ENCODE data around the gene KRT16.
"Not testable (repeated sequence)": the region's sequence is repeated elsewhere in the genome, so short reads cannot be mapped to it uniquely, and the experiment has no call there.

Gene KRT16

GRCh38 chr17:41647940-41648410, 35.4 kb upstream of the KRT16 start:
- peak; percentile 84 for DNase-seq (ENCODE audit: low read depth)

- no peak for DNase-seq (ENCODE audit: low read depth)
Measured at GRCh38 chr17:41647038-41647813, 34.7 kb upstream of the KRT16 start.

- no peak for DNase-seq (ENCODE audit: low read depth)
Measured at GRCh38 chr17:41642252-41643156, 29.9 kb upstream of the KRT16 start.

GRCh38 chr17:41640596-41640995, 28.0 kb upstream of the KRT16 start:
- DNase-seq (ENCODE audit: low read depth), result not testable (repeated sequence)

DNA sequence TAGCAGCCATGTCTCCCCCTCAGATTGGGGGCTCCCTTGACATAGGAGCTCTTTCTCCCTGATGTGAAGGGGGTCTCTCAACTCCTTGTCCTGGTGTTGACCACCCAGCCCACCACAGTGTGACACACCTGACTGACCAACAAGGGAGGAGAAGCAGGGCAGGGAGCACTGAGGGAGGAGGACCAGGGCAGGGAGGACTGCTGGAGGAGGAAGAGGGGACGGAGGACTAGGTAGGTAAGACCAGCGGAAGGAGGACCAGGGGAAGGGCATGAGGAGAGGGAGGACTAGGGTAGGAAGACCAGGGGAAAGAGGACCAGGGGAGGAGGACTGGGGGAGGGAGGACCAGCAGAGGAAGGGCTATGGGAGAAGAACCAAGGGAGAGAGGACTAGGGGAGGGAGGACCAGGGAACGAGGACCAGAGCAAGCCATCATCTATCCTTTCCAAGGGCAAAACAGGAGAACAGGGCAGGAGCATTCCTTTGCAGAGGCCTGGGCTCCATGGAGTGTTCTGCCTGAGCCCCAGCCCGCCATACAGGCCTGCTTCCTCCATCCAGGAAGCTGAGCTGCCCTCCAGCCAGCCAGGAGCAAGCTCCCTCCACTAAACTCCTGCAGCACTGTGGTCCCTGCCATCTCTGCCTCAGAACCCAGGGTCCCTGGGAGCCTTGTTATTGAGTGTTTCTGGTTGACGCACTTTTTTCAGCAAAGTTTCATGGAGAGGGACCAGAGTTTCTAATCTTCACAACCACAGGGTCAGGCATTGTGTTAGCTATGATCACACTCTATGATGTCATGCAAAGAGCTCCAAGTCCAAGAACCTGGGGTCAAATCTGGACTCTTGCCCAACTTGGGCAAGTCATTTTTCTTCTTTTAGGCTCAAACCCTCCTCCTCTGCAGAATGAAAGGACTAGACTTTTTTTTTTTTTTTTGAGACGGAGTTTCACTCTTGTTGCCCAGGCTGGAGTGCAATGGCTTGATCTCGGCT, 27.2 kb upstream of the KRT16 start:
- DNase-seq (ENCODE audit: low read depth), result no peak

DNA sequence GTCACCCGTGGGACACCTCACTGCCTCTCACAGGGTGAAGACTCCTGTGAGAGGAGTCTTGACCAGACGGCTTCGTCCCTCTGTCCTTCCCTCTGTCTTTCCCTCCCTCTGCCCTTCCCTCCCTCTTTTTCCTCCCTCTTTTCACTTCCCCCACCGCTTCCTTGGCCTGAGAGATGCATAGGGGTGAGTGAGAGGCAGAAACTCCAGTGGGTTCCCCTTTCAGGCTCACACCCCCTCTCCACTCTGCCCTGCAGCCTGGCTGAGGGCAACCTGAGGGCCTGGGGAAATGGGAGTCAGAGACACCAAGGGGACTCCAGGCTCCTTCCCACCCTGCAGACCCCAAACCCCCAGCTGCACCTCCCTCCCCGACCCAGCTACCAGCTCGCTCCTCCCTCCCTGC, 26.4 kb upstream of the KRT16 start:
- no peak for DNase-seq (ENCODE audit: low read depth)

DNA sequence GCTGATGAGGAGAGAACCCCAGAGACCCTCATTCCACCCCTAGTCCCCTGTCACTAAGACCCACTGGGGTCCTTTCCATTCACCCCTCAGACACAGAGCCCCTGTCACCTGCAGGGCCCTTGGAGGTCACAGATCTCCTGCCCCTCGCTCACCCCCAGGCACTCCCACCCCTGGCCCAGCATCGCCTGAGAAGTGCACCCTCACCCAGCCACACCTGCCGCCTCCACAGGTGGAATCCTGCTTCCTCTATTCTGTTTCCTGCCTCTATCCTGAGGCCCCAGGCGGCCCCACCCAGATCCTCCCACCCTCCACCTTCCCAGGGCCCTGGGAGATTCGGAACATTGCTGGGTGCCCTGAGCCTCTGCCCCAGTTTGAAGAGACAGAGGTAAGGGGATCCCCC, 25.6 kb upstream of the KRT16 start:
- no peak for DNase-seq (ENCODE audit: low read depth)

DNA sequence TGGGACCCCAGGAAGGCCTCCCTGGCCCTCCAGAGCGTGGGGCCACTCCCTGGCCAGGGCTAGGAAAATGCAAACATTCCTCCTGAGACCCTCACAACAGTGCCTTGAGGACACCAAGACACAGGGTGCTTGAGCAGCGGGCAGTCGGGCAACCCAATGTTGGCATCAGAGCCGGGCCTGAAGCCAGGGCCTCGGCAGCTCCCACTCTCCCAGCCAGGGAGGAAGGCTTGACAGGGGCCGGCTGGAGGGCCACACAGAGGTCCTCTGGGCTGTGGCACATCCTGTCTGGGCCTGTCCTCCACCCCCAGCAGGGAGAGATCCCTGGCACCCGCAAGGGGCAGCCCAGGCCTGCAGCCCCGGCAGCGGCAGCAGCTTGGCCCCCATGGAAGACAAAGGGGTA, 24.1 kb upstream of the KRT16 start:
- no peak for DNase-seq (ENCODE audit: low read depth)

- no peak for DNase-seq (ENCODE audit: low read depth)
Measured at GRCh38 chr17:41635121-41636097, 22.8 kb upstream of the KRT16 start.

DNA sequence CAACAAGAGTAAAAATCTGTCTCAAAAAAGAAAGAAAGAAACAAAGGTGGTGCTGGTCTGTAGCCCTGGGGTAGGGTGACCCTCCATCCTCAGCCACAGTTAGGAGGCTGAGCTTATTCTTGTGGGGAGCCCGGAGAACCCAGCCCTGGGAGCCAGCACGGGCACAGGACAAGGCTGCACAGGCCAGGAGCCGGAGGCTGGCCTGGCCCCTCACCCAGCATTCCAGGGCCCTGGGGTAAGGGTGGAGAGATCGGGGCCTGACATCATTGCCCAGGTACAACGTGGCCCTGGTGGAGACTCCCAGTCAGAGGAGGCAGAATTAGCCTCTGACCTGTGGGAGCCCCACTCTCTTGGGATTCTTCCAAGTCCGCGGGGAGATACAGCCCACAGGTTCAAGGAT, 22.1 kb upstream of the KRT16 start:
- DNase-seq (ENCODE audit: low read depth), result no peak

DNA sequence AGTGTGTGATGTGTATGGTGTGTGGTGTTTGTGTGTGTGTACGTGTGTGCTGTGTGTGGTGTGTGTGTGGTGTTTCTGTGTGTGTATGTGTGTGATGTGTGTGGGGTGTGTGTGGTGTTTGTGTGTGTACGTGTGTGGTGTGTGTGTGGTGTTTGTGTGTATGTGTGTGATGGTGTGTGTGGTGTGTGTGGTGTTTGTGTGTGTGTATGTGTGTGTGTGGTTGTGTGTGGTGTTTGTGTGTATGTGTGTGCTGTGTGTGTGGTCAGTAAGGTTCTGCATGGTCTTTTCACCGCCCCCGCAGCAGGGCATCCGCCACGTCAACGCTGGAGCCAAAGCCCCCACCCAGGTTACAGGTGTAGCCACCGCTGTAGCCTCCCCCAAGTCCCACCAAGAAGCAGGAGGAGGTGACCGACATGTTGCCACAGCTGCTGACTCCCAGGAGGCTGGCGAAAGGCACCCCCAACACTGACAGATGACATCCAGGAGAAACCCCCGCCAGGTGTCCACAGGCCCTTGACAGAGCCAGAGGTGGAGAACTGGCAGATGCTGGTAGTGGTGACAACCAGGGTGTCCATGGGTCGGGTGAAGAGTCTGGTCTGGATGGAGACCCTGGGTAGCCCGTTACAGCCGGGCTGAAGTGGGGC, 21.1 kb upstream of the KRT16 start:
- no peak for DNase-seq (ENCODE audit: low read depth)

- DNase-seq (ENCODE audit: low read depth), result no peak
Measured at GRCh38 chr17:41632482-41633105, 20.0 kb upstream of the KRT16 start.

GRCh38 chr17:41631898-41632285, 19.3 kb upstream of the KRT16 start:
- DNase-seq (ENCODE audit: low read depth), result no peak

GRCh38 chr17:41631025-41631897, 18.7 kb upstream of the KRT16 start:
- DNase-seq (ENCODE audit: low read depth), result no peak

GRCh38 chr17:41629826-41630670, 17.5 kb upstream of the KRT16 start:
- DNase-seq (ENCODE audit: low read depth), result no peak

- no peak for DNase-seq (ENCODE audit: low read depth)
Measured at GRCh38 chr17:41629316-41629715, 16.7 kb upstream of the KRT16 start.

DNA sequence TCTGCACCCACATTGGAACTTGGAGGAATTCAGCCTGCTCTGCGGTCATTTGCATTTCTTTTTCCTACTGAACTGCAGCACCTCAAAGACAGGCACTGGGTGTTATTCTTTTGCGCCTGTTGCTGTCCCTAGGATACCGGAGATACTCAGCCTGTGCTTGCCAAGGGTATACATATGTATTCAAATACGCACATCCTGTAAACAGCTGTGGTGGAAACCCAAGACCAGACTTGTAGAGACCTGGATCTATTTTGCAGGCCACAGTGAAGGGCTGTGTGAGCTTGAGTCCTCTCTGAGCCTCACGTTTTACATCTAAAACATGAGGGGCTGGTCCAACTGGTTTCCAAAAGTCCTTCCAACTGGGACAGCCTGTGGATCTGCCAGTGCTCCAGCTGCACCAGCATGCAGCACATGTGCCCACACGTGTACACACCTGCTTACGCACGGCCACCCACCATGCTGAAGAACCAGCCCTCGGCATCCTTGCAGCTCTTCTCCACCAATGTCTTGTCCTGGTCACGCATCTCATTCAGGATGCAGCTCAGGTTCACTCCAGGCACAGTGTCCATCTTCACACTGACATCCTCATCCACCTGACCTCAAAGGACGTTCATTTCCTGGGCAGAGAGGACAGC, 16.2 kb upstream of the KRT16 start:
- DNase-seq (ENCODE audit: low read depth), result not testable (repeated sequence)

Data from stimulated activated CD8-positive, alpha-beta memory T cell treated with anti-CD3 and anti-CD28 coated beads, Interleukin-4, amount 100 ng/mL, for 24 hours (primary cell).